ENCODE measurements around the gene LONRF3. TPM values are rescaled to one million over a fixed set of nuclear protein-coding genes. Genes with fewer than 3 reads are reported as not detected.
"Not testable (repeated sequence)": the region's sequence is repeated elsewhere in the genome, so short reads cannot be mapped to it uniquely, and the experiment has no call there.

The LONRF3 gene
- total RNA-seq, 4 donors from 2014 or later: 15.7 to 73.3 (median 42.3) TPM

DNA sequence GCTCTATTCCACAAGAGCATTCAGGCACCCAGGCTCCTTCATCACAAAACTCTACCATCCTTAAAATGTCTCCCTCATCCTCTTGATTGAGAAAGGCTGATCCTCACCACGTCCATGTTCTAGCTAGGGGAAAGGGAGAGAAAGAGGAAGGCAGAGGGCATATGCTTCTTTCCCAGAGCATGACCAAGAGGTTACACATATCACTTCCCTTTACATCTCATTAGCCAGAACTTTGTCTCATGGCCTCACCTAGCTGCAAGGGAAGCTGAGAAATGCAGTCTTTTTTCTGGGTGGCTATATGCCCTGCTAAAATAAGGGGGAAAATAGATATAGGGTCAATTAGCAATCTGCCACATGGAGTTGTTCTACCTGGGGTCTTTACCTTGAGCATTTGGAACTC is 42.7 kb downstream of the LONRF3 start:
- no peaks in the 10 kb centered on the region for H3K4me1 ChIP-seq
- intact Hi-C loops (cut with DNase I; ENCODE audit: low total_unique reads) (no loop called here), in situ Hi-C loops (cut with MboI; ENCODE audit: low sequenced_read_pairs in 4 of 4) (no loop called here)
- TF ChIP-seq, protein P1, sequence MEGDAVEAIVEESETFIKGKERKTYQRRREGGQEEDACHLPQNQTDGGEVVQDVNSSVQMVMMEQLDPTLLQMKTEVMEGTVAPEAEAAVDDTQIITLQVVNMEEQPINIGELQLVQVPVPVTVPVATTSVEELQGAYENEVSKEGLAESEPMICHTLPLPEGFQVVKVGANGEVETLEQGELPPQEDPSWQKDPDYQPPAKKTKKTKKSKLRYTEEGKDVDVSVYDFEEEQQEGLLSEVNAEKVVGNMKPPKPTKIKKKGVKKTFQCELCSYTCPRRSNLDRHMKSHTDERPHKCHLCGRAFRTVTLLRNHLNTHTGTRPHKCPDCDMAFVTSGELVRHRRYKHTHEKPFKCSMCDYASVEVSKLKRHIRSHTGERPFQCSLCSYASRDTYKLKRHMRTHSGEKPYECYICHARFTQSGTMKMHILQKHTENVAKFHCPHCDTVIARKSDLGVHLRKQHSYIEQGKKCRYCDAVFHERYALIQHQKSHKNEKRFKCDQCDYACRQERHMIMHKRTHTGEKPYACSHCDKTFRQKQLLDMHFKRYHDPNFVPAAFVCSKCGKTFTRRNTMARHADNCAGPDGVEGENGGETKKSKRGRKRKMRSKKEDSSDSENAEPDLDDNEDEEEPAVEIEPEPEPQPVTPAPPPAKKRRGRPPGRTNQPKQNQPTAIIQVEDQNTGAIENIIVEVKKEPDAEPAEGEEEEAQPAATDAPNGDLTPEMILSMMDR (IDR thresholded peaks at IDR 0.05 in 4 of 5, conservative IDR thresholded peaks at IDR 0.05 in 1 of 5): no peak
- no peak for TF ChIP-seq POLR2A (IDR thresholded peaks at IDR 0.05)
- no peak overlapping the region for H3K27ac ChIP-seq
- no peak overlapping the region for H3K4me3 ChIP-seq
- no peak for ATAC-seq
- no peaks in the 10 kb centered on the region for H3K27me3 ChIP-seq
- no peak for DNase-seq
- H3K9me3 ChIP-seq: no peaks in the 10 kb centered on the region
- H3K36me3 ChIP-seq: peaks cover 0 to 44% of the 10 kb centered on the region in 2 donors

DNA sequence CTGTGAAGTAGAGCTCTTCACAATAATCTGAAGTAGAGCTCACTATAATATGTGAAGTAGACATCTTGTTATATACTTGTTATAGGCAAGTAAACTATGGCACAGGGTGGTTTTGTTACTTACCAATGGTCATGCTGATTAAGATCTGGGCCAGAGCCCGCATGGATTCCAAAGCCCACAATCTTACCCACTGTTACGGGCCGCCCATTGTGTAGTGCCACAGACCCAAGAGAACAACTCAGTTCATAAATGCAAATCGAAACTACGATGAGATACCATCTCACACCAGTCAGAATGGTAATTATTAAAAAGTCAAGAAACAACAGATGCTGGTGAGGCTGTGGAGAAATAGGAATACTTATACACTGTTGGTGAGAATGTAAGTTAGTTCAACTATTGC is 51.5 kb downstream of the LONRF3 start:
- Histone ChIP-seq H3K36me3 (no peaks in the 10 kb centered on the region), H3K4me1 (no peaks in the 10 kb centered on the region), H3K27me3 (no peaks in the 10 kb centered on the region), H3K9me3 (no peaks in the 10 kb centered on the region), H3K4me3 (no peak overlapping the region), H3K27ac (no peak overlapping the region)
- ATAC-seq (no peak), DNase-seq (no peak)
- in situ Hi-C loops (cut with MboI; ENCODE audit: low sequenced_read_pairs in 4 of 4) (no loop called here), intact Hi-C loops (cut with DNase I; ENCODE audit: low total_unique reads) (no loop called here)
- TF ChIP-seq POLR2A (IDR thresholded peaks at IDR 0.05): no peak
- TF ChIP-seq, protein P1 (IDR thresholded peaks at IDR 0.05 in 4 of 5, conservative IDR thresholded peaks at IDR 0.05 in 1 of 5): no peak

DNA sequence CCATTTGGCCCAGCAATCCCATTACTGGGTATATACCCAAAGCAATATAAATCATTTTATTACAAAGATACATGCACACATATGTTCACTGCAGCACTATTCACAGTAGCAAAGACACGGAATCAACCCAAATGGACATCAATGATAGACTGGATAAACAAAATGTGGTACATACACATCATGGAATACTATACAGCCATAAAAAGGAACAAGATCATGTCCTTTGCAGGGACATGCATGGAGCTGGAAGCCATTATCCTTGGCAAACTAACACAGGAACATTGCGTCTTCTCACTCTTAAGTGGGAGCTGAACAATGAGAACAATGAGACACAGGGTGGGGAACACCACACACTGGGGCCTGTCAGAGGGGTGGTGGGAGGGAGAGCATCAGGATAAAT is 51.9 kb downstream of the LONRF3 start:
- intact Hi-C loops (cut with DNase I; ENCODE audit: low total_unique reads); H3K9me3 ChIP-seq; in situ Hi-C loops (cut with MboI; ENCODE audit: low sequenced_read_pairs in 4 of 4); H3K4me1 ChIP-seq; ATAC-seq; H3K4me3 ChIP-seq; DNase-seq; H3K36me3 ChIP-seq; H3K27me3 ChIP-seq; H3K27ac ChIP-seq: not testable (repeated sequence)

DNA sequence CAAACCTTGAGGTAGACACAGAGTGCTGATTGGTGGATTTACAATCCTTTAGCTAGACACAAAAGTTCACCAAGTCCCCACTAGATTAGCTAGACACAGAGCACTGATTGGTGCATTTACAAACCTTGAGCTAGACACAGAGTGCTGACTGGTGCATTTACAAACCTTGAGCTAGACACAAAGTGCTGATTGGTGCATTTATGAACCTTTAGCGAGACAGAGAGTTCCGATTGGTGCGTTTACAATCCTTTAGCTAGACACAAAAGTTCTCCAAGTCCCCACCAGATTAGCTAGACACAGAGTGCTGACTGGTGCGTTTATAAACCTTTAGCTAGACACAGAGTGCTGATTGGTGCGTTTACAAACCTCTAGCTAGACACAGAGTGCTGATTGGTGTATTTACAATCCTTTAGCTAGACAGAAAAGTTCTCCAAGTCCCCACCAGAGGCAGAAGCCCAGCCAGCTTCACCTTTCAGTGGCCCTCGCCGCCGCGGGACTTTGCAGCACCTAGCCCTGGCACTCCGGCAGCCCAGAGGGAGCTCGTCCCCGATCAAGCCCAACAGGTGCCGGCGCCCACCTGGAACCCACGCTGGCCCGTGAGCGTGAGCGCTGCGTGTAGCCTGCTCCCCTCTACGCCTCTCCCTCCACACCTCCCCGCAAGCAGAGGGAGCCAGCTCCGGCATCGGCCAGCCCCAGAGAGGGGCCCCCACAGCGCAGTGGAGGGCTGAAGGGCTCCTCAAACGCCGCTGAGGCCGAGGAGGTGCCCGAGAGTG is 53.7 kb downstream of the LONRF3 start:
- DNase-seq; H3K27ac ChIP-seq; ATAC-seq; intact Hi-C loops (cut with DNase I; ENCODE audit: low total_unique reads); H3K4me1 ChIP-seq; H3K36me3 ChIP-seq; H3K4me3 ChIP-seq; H3K9me3 ChIP-seq; in situ Hi-C loops (cut with MboI; ENCODE audit: low sequenced_read_pairs in 4 of 4); H3K27me3 ChIP-seq: not testable (repeated sequence)

DNA sequence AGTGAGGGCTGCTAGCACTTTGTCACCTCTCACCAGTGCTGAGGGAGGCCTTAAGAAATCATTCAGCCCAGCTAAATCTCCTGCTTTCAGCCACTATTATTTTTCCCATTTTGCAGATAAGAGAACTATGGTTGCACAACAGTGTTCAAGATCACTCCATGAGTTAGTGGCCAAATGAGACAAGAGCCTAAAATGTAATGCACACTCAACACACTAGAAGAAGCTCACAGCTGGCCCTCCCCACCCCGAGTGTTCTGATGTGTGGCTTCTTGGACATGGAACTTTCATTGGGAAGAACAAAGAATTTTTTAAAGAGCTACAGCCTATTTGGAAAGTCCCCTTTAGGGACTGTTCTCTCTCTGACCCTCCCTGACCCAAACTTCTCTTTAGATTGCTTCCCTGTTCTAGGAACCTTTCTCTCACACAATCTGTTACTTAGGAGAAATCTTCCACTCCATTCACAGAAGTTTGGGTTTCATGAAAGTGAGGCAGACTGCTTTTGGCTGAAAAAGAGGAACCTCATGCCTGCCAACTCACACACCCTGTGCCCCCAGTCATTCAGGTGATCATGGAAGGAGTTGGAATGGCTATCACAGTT is 54.4 kb downstream of the LONRF3 start:
- no peak for ATAC-seq
- Histone ChIP-seq H3K9me3 (no peaks in the 10 kb centered on the region), H3K4me1 (no peaks in the 10 kb centered on the region), H3K4me3 (no peak overlapping the region), H3K36me3 (no peaks in the 10 kb centered on the region), H3K27me3 (no peaks in the 10 kb centered on the region), H3K27ac (no peak overlapping the region)
- in situ Hi-C loops (cut with MboI; ENCODE audit: low sequenced_read_pairs in 4 of 4): no loop called here
- TF ChIP-seq POLR2A (IDR thresholded peaks at IDR 0.05): no peak
- TF ChIP-seq, protein P1 (IDR thresholded peaks at IDR 0.05 in 4 of 5, conservative IDR thresholded peaks at IDR 0.05 in 1 of 5): no peak
- DNase-seq: no peak
- intact Hi-C loops (cut with DNase I; ENCODE audit: low total_unique reads): no loop called here

DNA sequence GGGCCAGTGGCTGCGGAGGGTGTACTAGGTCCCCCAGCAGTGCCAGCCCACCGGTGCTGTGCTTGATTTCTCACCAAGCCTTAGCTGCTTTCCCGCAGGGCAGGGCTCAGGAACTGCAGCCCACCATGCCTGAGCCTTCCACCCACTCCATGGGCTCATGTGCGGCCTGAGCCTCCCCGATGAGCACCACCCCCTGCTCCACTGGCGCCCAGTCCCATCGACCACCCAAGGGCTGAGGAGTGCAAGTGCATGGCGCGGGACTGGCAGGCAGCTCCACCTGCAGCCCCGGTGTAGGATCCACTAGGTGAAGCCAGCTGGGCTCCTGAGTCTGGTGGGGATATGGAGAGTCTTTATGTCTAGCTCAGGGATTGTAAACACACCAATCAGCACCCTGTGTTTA is 55.2 kb downstream of the LONRF3 start:
- H3K27ac ChIP-seq; H3K36me3 ChIP-seq; H3K4me3 ChIP-seq; H3K27me3 ChIP-seq; H3K4me1 ChIP-seq; intact Hi-C loops (cut with DNase I; ENCODE audit: low total_unique reads); H3K9me3 ChIP-seq; ATAC-seq; DNase-seq; in situ Hi-C loops (cut with MboI; ENCODE audit: low sequenced_read_pairs in 4 of 4): not testable (repeated sequence)
